HG02759 (cell line): ENCODE measurements around the gene ZNF100.
"Not testable (repeated sequence)": the region's sequence is repeated elsewhere in the genome, so short reads cannot be mapped to it uniquely, and the experiment has no call there.

ENCODE experiments used
- ATAC-seq: cut with Tn5 transposase; IDR thresholded peaks from one replicate; pipeline ENCODE4 v1.9.1; 2021; ENCODE audit warnings: mild to moderate bottlenecking, moderate library complexity; ENCODE audit not compliant: unreplicated experiment

The ZNF100 gene

DNA sequence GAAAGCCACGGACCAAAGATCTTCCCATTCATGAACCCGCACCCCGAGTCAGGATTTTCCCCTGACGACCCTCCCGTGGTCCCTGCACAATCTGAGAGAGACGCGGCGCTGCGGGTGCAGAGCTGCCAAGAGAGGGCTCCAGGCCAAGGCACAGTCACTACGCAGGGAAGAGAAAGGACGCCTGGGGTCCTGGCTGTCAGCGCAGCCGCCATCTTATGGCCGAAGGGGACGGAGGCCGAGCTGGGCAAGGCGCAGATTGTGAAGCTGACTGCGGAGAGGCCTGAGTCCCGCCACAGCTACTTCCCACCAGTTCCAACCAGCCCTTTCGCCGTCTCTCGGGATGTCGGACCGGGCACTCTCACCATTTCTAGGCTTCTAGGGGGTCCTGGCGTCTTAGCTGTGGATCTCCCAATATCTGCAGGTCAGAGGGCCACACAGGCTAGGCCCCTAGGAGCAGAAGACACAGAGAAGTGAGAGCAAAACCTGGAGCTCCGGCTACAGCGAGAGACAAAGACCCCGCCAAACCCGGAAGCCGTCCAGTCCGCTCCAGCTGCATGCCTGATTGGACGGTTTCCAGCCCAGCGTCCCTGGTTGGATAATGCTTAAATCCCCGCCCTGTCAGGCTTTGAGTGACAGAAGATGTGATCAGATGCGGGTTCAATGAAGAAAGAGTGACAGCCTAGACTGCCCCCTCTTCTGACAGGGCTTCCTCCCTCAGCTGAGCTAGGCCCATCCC lies at the start of gene ZNF100:
TSS of gene ZNF100 (minus strand) at position 515 of the 736 bp plus-strand sequence. CDS start at position 365, 150 bp downstream.
- peak; percentile 96 for ATAC-seq

GRCh38 chr19:21812448-21812847 lies 45.1 kb upstream of the ZNF100 start:
- no peak for ATAC-seq

DNA sequence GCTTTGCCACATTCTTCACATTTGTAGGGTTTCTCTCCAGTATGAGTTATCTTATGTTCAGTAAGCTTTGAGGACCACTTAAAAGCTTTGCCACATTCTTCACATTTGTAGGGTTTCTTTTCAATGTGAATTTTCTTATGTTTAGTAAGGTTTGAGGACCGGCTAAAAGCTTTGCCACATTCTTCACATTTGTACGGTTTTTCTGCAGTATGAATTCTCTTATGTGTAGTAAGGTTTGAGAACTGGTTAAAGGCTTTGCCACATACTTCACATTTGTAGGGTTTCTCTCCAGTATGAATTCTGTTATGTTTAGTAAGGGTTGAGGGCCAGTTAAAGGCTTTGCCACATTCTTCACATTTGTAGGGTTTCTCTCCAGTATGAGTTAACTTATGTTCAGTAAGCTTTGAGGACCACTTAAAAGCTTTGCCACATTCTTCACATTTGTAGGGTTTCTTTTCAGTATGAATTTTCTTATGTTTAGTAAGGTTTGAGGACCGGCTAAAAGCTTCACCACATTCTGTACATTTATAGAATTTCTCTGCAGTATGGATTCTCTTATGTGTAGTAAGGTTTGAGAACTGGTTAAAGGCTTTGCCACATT lies 41.1 kb upstream of the ZNF100 start:
- not testable (repeated sequence) for ATAC-seq

DNA sequence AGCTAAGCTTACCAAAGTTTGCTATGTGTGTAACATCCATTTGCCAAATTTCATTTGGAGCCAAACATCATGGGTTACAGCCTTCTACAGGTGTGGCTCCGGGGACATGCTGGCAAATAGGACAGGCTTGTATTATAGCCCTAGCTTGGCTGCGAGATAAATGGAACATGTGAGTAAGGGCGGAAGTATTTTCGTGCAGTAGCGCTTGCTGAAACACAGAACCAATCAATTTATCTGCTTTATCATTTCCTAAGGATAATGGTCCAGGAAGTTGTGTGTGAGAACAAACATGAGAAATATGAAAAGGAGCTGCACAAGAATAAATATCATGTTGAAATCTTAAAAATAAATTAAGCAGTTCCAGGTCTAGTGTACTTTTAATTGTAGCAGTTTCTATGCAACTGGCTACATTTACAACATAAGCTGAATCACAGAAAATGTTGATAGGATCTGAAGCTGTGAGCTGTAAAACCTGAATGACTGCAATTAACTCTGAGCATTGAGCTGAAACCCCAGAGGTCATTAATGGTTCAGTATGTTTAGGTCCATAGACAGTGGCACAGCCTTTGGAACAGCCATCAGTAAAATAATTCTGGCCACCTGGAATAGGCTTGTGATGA lies 22.2 kb upstream of the ZNF100 start:
- no peak for ATAC-seq

DNA sequence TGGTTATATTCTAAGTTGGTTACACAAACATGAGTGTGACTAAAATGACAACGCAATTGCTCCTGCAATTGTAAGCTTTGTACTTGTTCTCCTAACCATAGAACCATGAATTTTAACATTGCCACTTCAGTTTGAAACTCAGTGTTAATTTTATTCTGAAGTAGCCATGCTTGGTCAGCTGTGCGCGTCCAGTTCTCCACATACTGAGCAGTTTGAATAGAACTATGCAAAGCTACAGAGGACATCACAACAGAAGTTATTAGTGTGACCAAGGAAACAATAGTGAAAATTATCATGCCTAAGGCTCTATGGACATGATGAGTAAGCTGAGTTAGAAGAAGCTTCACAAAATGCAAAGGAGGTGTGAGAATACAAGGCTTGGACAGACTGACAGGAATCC lies 19.6 kb upstream of the ZNF100 start:
- ATAC-seq = no peak

GRCh38 chr19:21775792-21776191 lies 8.4 kb upstream of the ZNF100 start:
- not testable (repeated sequence) for ATAC-seq

DNA sequence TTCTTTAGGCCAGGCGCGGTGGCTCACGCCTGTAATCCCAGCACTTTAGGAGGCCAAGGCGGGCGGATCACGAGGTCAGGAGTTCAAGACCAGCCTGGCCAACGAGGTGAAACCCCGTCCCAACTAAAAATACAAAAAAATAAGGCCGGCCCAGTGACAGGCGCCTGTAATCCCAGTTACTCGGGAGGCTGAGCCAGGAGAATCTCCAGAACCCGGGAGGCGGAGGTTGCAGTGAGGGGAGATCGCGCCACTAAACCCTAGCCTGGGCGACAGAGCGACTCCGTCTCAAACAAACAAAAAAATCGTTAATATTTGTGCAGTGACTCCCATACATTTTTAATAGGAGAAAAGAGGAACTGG lies 694 bp downstream of the ZNF100 start:
- peak; percentile 5 for ATAC-seq

- no peak for ATAC-seq
Observed at GRCh38 chr19:21765151-21765550, 2.2 kb downstream of the ZNF100 start.

DNA sequence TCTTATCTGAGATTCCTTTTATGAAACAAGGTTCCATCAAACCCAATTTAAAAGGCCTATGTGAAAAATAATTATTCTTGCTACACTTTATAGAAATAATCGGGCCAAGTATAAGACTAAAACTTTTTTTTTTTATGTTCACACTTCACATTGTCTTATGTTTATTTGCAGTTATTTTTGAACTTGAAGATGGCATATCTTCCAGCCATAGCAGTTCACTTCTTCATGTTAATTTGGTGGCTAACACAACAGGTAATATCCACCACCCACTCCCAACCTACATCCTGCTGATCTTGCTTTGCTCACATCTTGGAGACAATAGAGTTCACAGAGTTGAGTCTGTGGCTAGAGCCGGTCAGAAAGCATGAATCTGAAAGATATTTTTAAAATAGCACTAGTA lies 5.8 kb downstream of the ZNF100 start:
- ATAC-seq = not testable (repeated sequence)

DNA sequence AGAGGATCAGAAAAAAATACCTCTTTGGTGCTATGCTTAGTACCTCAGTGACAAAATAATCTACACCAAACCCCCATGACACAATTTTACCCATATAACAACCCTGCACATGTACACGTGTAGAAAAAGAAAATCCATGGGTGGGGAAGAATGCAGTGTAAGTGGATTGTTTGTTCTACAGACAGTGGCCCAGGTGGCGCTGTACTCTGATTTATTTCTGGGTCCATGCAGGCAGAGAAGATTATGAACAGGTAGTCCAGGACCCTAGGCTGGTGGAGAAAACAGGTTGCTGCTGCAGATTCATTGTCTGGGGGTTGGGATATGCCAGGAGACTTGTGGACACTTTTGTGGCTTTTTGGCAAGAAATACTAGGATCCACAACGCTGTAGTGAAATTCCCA lies 9.1 kb downstream of the ZNF100 start:
- no peak for ATAC-seq

GRCh38 chr19:21755555-21755954 lies 11.8 kb downstream of the ZNF100 start:
- not testable (repeated sequence) for ATAC-seq

- no peak for ATAC-seq
Observed at GRCh38 chr19:21751384-21751783, 16.0 kb downstream of the ZNF100 start.

- ATAC-seq = no peak
Observed at GRCh38 chr19:21750586-21751128, 16.7 kb downstream of the ZNF100 start.

- ATAC-seq = no peak
Observed at GRCh38 chr19:21749090-21749489, 18.3 kb downstream of the ZNF100 start.

GRCh38 chr19:21748088-21748487 lies 19.3 kb downstream of the ZNF100 start:
- ATAC-seq = no peak

DNA sequence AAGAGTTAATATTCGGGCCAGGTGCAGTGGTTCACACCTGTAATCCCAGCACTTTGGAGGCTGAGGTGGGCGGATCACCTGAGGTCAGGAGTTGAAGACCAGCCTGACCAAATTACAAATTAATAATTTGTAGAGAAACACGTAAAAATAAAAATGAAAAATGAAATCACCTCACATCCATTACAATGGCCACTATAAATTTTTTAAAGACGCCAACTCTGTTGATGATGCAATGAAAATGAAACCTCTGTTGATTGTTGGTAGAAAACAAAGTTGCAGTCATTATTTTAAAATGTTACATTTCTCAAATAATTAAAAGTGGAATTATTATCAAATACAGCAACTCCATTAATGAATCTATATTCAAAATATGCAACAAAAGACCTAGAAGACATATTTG lies 26.8 kb downstream of the ZNF100 start:
- ATAC-seq = no peak

- not testable (repeated sequence) for ATAC-seq
Observed at GRCh38 chr19:21726942-21727747, 40.2 kb downstream of the ZNF100 start.

- no peak for ATAC-seq
Observed at GRCh38 chr19:21713761-21714160, 53.6 kb downstream of the ZNF100 start.

DNA sequence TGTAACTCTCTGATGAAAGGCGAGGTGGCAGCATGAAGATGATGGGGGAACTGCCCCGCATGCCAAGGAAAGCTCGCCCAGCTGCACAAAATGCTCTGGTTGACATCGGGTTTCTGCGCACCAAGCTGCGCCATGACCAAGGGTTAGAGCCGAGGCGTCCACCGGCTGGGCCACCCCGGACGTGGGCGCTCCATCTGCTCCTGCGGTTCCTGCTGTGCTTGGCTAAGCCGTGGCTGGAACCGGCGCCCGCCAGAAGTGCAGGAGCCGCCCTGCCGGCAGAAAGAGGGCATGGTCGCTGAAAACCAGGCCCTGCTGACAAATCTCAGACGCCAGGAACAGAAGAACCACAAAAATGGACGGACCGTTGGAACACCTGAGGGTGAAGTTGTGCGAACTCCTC lies 57.9 kb downstream of the ZNF100 start:
- no peak for ATAC-seq

GRCh38 chr19:21707878-21708277 lies 59.5 kb downstream of the ZNF100 start:
- ATAC-seq = not testable (repeated sequence)

DNA sequence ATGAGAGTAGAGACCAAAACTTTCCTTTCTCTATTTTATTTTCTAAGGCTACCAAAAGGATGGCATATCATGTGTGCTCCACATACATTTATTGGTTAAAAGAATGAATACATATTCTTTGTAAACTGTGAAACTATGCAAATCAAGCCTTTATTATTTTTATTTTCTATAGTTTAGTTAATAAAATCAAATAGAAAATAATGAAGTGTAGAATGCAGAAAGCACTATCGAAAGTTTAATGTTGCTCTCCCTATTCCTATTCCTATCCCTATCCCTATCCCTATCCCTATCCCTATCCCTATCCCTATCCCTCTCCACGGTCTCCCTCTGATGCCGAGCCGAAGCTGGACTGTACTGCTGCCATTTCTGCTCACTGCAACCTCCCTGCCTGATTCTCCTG lies 60.3 kb downstream of the ZNF100 start:
- ATAC-seq = no peak
